RPMI7951 (cell line): ENCODE data around the gene ASCC1. TPM values are rescaled to one million over a fixed set of nuclear protein-coding genes. Genes with fewer than 3 reads are reported as not detected.

Source experiments
- DNase-seq: peaks from one replicate; pipeline ENCODE4 v3.0.0-alpha.2; 2012; ENCODE audit warnings: low read depth
- total RNA-seq: library from RNA; depleted of rRNA; stranded (reverse); fragments of >200 nt; shearing (Covaris generic); gene quantifications from 2 replicates; pipeline ENCODE4 v1.2.3, GENCODE V29; 2014; rRNA removed

ASCC1 gene, protein sequence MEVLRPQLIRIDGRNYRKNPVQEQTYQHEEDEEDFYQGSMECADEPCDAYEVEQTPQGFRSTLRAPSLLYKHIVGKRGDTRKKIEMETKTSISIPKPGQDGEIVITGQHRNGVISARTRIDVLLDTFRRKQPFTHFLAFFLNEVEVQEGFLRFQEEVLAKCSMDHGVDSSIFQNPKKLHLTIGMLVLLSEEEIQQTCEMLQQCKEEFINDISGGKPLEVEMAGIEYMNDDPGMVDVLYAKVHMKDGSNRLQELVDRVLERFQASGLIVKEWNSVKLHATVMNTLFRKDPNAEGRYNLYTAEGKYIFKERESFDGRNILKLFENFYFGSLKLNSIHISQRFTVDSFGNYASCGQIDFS
- 33.3 and 40.3 TPM in 2 replicates for total RNA-seq

DNA sequence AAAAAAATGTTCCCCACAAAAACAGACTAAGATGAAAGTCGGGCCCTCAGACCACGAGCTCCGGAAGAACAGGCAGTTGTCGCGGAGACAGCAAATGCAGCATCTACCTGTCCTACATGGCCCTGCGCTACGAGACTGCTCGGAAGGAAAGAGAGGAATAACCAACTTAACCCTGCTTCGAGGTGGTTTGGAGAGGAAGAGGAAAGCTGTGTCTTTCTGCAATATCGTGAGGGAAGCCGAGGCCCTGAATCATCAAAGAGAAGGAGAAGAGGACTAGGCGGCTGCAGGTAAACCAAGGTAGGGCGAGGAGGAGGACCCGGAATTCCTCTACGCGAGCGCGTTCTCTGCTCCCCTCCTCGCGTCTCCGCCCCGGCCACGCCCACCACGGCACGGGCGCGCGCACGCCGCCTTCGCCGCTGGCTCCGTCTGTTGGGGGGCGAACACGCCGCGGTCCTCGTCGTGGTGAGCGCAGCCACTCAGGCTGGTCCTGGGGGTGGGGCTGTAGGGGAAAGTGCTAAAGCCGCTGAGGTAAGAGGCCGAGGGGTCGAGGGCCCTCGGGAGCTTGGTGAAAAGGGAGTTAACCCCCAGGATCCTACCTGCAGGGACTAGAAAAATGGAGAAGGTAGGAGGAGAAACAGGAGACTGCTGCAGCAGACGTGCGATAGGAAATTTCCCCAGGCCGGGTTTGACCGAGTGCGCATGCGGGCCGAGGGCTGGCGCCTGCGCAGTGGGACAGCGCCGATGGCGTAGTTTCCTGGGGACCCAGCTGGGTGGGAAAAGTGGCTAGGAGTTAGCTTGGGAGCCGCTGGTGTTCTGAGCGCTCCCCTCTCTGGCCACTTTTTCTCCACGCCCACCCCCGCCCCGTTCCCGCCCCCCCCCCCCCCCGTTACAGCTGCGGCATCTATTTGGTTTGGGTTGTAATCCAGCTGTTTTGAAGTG lies at the start of gene ASCC1, which contains the start of gene ANAPC16:
TSS of gene ASCC1 (minus strand) at position 666 of the 939 bp plus-strand sequence. CDS start 2,978 bp downstream, outside the sequence.
TSS of gene ANAPC16 (plus strand) at position 402 of the 939 bp plus-strand sequence. CDS start 7,903 bp downstream, outside the sequence.
- DNase-seq, result peak; percentile 88

DNA sequence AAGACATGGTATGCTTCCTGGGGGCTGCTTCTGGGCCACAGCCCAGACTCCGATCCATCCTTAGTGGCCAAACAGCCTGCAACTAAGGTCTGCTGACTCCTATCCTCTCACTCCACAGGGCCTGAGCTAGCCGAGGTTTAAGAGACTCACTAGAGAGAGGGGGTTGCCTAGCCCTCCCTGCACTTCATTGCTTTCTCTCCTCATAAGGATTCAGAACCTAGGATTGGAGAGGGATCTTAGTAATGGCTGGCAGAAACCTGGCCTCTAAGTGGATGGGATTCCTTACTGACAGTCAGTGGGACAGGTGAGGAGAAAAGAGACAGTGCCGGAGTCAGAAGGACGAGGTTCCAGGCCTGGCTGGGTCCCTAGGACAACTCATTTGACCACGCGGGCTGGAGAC lies 49.4 kb upstream of the ASCC1 start:
- DNase-seq, result no peak

DNA sequence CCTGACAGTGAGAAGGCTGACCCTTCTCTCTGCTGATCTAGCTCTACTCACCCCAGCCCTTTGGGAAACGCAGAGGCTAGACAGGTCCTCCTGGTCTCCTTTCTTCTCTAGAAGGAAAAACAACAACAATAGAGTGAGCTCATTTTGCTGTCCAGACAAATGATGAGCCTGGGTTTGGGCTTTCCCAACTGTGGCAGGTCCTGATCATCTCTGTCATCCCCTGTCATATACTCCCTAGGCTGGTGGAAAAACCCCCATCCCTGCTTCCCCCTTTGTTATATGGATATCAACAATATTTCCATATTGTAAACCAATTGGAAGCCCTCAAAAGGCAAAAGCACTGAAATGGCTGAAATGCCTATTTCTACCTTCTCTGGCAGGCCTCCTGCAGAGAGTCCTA lies 48.5 kb upstream of the ASCC1 start:
- no peak for DNase-seq

DNA sequence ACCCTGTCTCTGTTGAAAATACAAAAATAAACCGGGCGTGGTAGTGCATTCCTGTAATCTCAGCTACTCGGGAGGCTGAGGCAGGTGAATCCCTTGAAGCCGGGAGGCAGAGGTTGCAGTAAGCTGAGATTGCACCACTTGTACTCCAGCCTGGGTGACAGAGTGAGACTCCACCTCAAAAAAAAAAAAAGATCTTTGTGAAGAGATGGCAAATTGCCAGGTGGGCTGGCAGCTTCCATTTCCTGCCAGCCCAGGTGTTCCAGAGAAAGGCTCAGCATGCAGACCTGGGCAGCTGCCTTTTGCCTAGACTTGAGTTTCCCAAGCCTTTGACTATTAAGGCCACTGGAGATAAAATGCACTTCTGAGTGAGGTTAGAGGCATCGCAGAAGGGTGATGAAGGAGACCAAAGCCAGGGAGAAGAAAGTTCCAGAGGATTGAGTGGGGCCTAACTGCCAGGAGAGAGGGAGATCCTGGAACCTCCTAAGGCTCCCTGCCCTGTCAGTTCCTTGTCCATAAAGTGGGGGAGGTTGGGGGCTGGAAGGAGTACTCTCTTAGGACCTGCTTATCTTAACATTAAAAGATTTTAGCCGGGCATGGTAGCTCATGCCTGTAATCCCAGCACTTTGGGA lies 47.7 kb upstream of the ASCC1 start:
- no peak for DNase-seq

DNA sequence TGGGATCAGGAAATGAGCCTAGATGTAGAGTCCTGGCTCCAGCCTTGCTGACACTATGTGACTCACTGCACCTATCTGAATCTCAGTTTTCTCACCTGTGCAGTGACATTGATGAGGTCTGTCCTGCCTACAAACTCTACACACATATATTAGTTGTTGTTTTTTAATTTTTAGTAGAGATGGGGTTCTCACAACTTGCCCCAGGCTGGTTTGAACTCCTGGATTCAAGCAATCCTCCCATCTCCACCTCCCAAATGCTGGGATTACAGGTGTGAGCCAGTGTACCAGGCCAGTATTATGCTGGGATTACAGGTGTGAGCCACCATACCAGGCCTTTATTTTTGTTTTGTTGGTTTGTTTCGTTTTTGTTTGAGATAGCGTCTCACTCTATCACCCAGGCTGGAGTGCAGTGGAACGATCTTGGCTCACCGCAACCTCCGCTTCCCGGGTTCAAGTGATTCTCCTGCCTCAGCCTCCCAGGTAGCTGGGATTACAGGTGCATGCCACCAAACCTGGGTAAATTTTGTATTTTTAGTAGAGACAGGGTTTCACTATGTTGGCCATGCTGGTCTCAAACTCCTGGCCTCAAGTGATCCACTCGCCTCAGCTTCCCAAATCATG lies 45.8 kb upstream of the ASCC1 start:
- DNase-seq, result no peak

DNA sequence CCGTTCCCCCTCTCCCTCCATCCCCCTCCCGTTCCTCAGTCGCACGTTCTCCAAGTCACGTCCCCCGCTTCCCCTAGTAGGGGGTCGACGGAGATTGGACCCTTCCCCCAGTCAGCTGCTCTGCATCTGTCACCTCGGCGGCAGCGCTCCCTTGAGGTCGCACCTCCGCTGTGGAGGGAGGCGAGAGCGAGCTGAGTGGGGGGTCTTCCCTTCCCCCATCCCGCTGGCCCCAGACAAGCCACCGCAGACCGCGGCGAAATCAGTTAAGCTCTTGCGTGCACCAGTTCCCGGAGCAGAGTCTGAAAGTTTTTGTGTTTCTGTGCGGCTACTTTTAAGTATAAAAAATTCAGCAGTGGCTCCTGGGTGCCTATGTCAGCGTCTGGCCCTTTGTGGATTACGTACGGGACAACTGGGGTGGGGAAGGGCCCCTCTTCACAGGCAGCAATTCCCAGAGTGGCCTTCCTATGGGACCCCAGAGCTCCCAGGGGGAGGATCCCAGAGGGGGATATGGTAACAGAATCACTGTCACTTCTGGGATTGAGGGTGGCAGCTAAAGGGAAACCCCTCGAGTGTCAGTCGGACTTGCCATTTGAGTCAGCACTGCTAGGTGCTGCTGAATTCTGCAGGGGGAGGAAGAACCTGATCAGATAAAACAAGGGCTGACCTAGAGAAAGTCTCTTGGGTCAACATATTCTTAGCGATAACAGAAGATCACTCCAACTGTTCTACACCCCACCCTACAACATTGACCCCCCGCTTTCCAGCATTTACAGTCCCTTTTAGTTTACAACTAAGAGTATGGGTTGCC lies 45.1 kb upstream of the ASCC1 start:
- DNase-seq, result peak; percentile 70

DNA sequence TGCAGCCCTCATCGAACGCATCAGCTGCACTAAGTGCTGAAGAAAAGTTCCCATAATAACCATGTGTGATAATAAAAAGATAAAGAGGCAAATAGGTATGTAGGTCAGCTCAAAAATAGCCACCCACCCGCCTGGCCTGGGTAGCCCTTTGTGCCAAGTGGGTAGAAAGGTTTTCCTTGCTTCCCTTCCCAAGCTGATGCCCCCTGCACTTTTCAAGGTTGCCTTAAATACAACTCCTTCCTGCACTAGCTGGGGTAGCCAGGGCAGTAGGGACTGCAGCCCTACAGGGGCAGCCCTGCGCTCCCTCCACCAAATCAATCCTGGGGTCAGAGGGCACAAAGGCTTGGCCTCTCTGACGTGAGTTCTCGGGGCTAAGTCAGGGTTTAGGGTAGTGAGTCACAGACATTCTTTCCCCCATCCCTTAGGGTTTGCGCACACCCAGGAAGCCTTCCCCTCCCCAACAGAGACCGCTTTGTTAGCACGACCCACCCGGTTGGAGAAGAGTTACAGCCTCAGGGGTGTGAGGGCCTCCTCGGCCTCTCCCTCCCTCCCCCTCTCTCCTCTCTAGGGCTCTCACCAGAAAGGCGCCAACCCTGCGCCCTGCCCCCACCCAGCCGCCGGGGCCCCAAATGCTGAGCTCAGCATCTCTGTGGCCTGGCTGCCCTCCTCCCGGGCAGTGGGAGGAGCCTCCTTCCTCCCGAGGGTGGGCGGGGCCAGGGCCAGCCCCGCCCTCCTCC lies 44.3 kb upstream of the ASCC1 start:
- peak; percentile 97 for DNase-seq

DNA sequence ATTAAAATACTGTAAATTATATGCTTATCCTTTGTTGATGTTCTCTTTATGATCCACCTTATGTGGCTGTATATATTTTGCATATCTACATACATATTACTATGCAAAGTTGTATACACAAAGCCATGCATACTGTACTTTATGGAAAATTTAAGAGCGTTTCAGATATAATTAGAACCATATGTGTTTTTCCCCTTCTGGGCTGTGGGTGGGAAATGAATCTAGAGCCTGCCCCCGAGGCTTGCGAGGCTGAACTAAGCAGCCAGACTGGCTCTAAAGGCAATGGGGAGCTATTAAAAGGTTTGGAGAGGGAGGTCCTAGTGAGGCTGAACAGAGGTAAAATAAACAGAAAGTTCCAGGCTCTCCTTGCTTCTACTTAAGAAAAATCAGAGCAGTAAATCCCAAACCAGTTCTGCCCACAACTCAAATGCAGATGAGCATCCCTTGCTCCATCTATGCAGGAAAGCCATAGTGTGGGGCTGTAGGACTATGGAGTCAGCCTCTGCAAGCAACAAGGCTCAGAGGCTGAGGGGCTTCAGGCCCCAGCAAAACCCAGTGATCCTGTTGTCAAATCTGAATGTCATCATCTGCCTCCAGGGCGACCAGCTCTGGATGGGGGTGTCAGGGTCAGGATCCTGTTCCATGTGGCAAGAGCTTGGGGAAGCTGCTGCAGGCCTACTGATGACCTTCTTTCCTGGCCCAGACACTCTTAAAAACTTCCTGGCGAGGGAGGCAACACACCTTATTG lies 43.6 kb upstream of the ASCC1 start:
- DNase-seq, result peak; percentile 90

DNA sequence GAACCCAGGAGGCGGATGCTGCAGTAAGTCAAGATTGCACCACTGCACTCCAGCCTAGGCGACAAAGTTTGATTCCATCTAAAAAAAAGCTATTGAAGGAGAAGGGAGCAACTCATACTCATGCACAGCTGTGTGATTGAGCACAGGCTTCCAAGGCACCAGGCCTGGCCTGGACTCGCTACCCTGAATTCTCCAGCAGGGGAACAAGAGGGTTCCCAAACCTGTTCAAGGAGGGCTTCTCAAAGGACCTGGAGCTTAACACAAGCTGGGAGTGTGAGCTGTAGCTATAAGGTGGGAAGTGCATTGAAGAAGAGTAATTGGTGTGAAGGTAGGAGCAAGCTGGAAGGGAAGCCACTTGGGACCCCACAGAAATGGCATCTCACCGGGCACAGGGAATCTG lies 42.5 kb upstream of the ASCC1 start:
- no peak for DNase-seq

DNA sequence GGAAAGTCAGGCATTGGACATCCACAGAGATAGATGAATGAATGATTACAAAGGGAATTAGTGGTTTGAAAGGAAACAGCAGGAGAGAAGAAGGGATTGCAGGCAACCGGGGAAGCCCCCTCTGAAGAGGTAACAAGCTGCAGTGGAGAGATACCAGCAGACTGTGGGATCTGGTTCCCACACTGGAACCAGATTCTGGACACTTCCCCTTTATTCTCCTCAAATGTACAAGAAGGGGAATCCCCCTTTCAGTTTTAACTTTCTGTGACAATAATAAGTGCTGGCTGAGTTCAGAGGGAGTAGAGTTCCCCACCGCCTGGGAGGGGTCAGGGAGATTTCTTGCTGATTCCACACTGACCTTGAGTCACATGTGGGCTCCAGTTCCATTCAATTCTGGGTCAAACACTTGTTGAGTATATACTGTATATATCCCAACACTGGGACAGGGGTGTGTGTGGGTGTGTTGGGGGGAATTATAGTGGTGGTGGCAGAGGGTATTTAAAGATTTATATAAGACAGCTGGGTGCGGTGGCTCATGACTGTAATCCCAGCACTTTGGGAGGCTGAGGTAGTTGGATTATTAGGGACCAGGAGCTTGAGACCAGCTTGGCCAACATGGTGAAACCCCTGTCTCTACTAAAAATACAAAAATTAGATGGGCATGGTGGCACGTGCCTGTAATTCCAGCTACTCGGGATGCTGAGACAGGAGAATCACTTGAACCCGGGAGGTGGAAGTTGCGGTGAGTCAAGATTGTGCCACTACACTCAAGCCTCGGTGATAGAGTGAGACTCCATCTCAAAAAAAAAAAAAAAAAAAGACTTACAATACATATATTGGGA lies 41.2 kb upstream of the ASCC1 start:
- DNase-seq, result peak; percentile 55

DNA sequence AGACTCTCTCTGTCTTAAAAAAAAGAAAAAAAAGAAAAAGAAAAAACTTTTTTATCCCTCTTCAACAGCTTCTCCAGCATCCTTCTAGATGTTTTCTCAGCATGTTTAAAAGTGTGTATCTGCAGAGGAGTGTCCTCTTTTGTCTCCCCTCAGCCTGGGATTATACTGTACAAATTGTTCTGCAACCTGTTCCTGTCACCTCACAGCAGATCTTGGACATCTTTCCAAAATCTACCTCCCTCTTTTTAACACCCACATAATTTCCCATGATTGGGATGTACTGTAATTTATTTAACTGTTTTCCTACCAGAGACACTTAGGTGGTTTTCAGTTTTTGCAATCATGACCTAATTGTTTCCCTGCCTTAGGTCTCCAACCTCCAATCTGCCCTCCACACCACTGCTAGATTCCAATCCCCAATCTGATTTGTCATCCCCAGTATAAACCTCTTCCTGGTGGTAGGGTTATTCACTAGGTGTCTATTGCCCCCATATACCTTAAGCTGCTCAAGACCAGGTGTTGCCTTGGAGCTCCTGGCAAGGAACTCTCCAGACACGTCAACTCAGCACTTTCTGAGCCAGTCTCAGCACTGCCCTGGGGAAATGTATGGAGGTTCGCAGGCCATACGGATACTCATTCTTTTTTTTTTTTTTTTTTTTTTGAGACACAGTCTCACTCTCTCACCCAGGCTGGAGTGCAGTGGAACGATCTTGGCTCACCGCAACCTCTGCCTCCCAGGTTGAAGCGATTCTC lies 40.1 kb upstream of the ASCC1 start:
- DNase-seq, result no peak

DNA sequence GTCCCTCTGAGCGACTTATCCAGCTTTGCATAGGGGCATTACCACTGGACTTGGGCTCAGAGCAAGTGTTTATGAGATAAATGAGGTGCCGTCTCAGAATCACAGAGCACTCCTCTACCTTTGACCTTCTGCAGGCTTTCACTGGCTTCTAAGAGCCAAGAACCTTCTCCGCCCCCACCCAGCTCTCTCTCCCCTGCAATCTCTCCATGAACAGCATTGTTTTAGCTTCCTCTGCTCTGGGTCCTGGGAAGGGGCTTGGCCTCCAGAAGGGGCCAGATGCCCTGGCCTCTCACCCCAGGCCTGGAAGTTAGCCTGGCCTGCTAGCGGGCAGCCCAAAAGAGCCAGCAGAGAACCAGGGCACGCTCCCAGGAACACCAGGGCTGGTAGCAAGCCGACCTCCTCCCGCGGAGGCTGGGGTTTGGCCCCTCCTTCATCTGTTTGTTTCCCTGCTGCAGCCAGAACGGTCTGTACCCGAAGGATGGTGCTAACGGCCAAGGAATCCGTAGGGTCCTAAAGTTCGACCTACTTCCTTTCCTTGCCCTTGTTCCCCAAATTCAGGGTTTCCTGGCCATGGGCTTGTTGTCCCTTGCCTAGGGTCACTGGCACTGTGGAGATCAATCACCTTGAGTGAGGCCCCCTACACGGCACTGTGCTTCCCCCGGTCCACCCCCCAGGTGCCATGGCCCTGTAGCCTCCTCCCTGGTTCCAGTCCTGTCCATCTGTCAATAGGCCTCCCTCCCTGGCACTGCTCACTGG lies 38.9 kb upstream of the ASCC1 start:
- peak; percentile 65 for DNase-seq

DNA sequence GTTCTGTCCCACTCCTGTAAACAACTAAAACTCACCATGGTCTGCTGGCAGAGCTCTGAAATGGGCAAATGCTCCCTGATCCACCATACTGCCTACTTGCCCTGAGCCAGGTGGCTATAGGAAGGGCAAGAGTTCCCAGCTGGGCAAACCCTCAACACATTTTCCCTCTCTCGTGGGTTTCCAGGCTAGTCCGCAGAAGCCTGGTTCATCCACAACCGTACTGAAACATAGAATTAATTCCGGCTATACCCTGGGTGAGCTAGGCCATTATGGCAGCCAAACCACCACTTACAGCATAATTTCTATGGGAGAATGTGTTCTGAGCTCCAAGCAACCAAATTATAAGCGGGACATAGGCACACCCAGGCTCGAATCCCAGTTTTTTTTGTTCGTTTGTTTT lies 37.5 kb upstream of the ASCC1 start:
- no peak for DNase-seq

DNA sequence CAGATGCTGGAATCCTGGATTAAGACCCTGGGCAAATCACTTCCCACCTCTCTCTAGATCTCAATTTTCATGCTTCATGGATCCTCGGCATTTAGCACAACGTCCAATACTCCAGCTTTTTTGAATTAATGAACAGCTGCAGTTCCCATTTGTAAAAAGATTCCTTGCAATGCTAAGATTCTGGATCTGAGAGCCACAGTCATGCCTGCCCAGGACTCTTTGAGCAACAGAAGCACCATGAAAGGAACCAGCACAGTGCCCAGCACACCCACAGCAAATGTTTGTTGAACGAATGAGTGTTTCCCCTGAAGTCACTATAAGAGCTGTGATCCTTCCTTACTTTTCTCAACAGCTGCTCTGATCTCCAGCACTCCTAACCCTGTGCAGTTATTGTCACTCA lies 36.9 kb upstream of the ASCC1 start:
- DNase-seq, result no peak

DNA sequence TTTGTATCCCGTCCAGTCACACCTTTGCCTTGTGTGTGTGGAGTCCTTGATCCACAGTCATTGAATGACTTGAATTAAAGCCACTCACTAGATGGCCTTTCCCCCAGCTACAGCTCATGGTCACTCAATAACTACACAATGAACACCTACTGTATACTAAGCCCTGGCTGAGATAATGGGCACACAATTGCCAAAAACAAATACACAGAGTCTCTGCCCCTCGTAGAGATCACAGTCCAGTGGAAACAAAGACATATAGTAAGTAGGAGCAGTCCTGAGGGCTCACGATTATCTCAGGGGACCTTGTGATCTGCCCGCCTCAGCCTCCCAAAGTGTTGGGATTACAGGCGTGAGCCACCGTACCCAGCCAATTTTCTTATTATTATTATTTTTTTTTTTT lies 35.6 kb upstream of the ASCC1 start:
- no peak for DNase-seq

DNA sequence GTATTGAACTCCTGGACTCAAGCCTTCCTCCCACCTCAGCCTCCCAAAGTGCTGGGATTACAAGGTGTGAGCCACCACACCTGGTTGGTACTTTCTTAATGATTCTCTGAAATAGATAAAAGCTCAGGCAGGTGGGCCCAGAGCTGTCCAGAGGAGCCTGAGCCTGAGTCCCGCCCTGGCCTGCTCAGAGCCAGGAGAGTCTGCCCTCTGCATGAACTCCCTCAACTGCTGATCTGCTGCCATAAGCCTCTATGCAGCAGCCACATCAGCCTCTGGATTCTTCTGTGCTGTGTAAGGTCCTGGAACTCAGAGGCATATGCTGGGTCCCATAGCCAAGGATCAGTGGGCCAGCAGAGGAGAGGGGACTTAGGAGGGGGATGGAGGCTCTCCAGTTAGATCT lies 34.6 kb upstream of the ASCC1 start:
- peak; percentile 45 for DNase-seq
